C4-2B (cell line): ENCODE measurements around the gene PPP2R5C.

Experiments used
- H3K27ac ChIP-seq: fragments of 450-650 bp; 2 replicates; pipeline ENCODE4 v1.5.1; 2017
- CTCF ChIP-seq: fragments of 450-650 bp; conservative IDR thresholded peaks from 2 replicates; pipeline ENCODE4 v1.5.1; 2017; ENCODE audit warnings: mild to moderate bottlenecking
- ZFX ChIP-seq: fragments of 450-650 bp; IDR thresholded peaks from 2 replicates; pipeline ENCODE4 v1.6.1; 2017

PPP2R5C gene

GRCh38 chr14:101780887-101781239, 19.4 kb downstream of the PPP2R5C start:
- TF ChIP-seq CTCF (no peak), ZFX (no peak)
- no peak overlapping the region for H3K27ac ChIP-seq

GRCh38 chr14:101781240-101782061, 19.9 kb downstream of the PPP2R5C start:
- H3K27ac ChIP-seq: no peak overlapping the region
- TF ChIP-seq CTCF (no peak), ZFX (no peak)

GRCh38 chr14:101783260-101784016, 21.9 kb downstream of the PPP2R5C start:
- no peak for TF ChIP-seq CTCF
- no peak for TF ChIP-seq ZFX

GRCh38 chr14:101784631-101785030, 23.1 kb downstream of the PPP2R5C start:
- no peak overlapping the region for H3K27ac ChIP-seq
- no peak for TF ChIP-seq ZFX
- no peak for TF ChIP-seq CTCF

More at GRCh38 chr14:101783260-101784016, 21.9 kb downstream of the PPP2R5C start:
- H3K27ac ChIP-seq: no peak overlapping the region

- no peak overlapping the region for H3K27ac ChIP-seq
- TF ChIP-seq CTCF: no peak
- TF ChIP-seq ZFX: no peak
Measured at GRCh38 chr14:101788016-101788635, 26.6 kb downstream of the PPP2R5C start.

GRCh38 chr14:101789222-101789621, 27.7 kb downstream of the PPP2R5C start:
- no peak overlapping the region for H3K27ac ChIP-seq
- TF ChIP-seq ZFX (no peak), CTCF (no peak)

GRCh38 chr14:101790232-101790631, 28.7 kb downstream of the PPP2R5C start:
- TF ChIP-seq ZFX (no peak), CTCF (no peak)
- no peak overlapping the region for H3K27ac ChIP-seq
